Measurements from ENCODE around the gene MUC12.
"Not testable (repeated sequence)": the region's sequence is repeated elsewhere in the genome, so short reads cannot be mapped to it uniquely, and the experiment has no call there.

MUC12 gene

GRCh38 chr7:100985033-100985797 is 15.8 kb downstream of the MUC12 start:
- not testable (repeated sequence) for DNase-seq (ENCODE audit: low spot score)

DNA sequence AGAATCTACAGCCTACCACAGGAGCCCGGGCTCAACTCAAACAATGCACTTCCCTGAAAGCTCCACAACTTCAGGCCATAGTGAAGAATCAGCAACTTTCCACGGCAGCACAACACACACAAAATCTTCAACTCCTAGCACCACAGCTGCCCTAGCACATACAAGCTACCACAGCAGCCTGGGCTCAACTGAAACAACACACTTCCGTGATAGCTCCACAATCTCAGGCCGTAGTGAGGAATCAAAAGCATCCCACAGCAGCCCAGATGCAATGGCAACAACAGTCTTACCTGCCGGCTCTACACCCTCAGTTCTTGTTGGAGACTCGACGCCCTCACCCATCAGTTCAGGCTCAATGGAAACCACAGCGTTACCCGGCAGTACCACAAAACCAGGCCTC is 22.3 kb downstream of the MUC12 start:
- no peak for DNase-seq (ENCODE audit: low spot score)

DNA sequence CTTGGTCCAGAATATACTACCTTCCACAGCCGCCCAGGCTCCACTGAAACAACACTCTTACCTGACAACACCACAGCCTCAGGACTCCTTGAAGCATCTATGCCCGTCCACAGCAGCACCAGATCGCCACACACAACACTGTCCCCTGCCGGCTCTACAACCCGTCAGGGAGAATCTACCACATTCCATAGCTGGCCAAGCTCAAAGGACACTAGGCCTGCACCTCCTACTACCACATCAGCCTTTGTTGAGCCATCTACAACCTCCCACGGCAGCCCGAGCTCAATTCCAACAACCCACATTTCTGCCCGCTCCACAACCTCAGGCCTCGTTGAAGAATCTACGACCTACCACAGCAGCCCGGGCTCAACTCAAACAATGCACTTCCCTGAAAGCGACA is 22.9 kb downstream of the MUC12 start:
- not testable (repeated sequence) for DNase-seq (ENCODE audit: low spot score)

- DNase-seq (ENCODE audit: low spot score), result not testable (repeated sequence)
These were observed 25.3 kb downstream of the MUC12 start for GRCh38 chr7:100994671-100995070.

- DNase-seq (ENCODE audit: low spot score), result not testable (repeated sequence)
These were observed 29.2 kb downstream of the MUC12 start for GRCh38 chr7:100998530-100998929.

DNA sequence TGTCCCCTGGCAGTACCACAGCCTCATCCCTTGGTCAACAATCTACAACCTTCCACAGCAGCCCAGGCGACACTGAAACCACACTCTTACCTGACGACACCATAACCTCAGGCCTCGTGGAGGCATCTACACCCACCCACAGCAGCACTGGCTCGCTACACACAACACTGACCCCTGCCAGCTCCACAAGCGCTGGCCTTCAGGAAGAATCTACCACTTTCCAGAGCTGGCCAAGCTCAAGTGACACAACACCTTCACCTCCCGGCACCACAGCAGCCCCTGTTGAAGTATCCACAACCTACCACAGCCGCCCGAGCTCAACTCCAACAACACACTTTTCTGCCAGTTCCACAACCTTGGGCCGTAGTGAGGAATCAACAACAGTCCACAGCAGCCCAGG is 30.0 kb downstream of the MUC12 start:
- DNase-seq (ENCODE audit: low spot score), result not testable (repeated sequence)

DNA sequence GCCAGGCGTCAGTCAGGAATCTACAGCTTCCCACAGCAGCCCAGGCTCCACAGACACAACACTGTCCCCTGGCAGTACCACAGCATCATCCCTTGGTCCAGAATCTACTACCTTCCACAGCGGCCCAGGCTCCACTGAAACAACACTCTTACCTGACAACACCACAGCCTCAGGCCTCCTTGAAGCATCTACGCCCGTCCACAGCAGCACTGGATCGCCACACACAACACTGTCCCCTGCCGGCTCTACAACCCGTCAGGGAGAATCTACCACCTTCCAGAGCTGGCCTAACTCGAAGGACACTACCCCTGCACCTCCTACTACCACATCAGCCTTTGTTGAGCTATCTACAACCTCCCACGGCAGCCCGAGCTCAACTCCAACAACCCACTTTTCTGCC is 30.7 kb downstream of the MUC12 start:
- not testable (repeated sequence) for DNase-seq (ENCODE audit: low spot score)

DNA sequence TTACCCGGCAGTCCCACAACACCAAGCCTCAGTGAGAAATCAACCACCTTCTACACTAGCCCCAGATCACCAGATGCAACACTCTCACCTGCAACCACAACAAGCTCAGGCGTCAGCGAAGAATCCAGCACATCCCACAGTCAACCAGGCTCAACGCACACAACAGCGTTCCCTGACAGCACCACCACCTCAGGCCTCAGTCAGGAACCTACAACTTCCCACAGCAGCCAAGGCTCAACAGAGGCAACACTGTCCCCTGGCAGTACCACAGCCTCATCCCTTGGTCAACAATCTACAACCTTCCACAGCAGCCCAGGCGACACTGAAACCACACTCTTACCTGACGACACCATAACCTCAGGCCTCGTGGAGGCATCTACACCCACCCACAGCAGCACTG is 33.0 kb downstream of the MUC12 start:
- DNase-seq (ENCODE audit: low spot score), result not testable (repeated sequence)

DNA sequence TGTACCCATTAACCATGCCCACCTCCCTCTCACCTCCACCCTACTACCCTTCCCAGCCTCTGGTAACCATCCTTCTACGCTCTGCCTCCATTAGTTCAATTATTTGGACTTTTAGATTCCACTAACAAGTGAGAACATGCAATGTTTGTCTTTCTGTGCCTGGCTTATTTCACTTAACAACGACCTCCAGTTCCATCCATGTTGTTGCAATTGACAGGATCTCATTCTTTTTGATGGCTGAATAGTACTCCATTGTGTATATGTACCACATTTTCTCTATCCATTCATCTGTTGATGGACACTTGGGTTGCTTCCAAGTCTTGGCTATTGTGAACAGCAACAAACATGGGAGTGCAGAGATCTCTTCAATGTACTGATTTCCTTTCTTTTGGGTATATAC is 38.0 kb downstream of the MUC12 start:
- not testable (repeated sequence) for DNase-seq (ENCODE audit: low spot score)

GRCh38 chr7:101009629-101010028 is 40.3 kb downstream of the MUC12 start:
- no peak for DNase-seq (ENCODE audit: low spot score)

DNA sequence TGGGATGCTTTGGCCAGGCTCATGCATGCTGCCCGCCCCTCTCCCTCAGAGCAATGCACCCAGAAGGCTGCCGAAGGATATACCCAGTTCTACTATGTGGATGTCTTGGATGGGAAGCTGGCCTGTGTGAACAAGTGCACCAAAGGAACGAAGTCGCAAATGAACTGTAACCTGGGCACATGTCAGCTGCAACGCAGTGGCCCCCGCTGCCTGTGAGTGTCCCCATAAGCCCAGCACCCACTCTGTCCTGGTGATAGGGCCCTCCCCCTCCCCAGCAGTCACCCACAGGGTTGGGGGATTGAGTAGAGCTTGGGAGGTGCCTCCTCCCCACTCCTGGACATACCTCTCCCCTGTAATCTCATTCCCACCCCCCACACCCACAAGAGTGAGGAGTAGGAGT is 43.6 kb downstream of the MUC12 start:
- no peak for DNase-seq (ENCODE audit: low spot score)

DNA sequence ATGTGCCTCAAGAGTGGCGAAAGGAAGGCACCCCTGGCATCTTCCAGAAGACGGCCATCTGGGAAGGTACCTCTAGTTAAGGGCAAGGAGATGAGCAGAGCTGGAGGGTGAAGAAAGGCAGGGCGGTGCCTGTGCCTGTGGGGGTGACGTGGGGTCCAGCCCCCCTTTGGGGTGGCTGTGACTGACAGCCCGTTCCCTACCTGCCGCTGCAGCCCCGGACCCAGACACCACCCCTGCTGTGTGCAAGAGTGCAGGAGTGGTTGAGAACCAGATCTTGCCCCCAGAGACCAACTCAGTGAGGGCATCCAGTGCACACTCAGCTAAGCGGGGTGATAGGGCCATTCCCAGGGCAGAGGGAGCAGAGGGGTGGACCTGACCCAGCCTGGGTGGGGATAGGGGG is 46.3 kb downstream of the MUC12 start:
- DNase-seq (ENCODE audit: low spot score), result no peak

DNA sequence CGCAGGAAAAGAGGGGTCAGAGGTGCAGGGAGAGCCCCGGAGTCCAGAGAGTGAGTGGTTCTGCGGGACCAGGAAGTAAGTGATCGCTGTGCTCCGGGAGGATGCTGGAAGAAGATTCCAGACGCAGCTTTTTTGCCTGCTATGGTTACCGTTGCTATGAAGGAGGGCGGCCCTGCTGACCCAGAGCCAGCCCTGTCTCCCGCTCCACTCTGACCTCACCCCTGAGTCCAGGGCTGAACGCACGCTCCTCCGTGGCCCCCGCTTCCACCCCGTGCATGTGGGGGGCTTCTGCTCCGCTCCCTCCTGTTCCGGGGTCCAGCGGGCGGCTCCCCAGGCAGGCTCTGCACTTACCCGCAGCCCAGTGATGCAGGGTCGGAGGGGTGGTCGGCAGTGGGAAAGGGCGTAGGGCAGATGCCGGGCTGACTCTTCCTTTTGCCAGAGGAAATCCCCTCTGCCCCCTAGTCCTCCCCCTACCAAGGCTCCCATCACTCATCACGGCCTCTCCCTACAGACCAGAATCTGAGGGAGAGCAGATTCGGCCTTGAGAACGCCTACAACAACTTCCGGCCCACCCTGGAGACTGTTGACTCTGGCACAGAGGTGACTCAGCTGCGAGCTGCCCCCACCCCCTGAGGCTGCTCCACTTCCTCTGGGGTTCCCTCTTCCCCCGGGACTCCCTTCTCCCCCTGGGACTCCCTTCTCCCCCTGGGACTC is 47.9 kb downstream of the MUC12 start:
- peak; percentile 95 for DNase-seq (ENCODE audit: low spot score)

GRCh38 chr7:101018271-101019167 is 49.2 kb downstream of the MUC12 start:
- DNase-seq (ENCODE audit: low spot score), result no peak

DNA sequence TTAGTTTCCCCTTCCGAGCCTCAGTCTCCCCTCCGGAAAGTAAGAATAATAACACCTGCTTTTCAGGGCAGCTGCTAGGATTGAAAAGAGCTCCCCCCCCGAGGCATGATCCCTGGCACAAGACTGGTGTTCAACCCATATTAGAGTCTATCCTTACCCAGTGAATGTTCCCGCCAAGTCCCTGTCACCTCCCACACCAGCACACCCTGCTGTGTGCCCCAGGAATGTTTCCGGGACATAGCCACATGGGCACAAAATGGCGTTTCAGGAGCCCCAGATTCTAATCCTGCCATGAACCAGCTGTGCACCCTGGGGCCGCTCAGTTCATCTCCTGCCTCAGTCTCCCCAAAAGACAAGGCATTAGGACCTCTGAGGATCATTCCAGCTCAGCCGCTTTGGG is 51.1 kb downstream of the MUC12 start:
- DNase-seq (ENCODE audit: low spot score), result no peak

DNA sequence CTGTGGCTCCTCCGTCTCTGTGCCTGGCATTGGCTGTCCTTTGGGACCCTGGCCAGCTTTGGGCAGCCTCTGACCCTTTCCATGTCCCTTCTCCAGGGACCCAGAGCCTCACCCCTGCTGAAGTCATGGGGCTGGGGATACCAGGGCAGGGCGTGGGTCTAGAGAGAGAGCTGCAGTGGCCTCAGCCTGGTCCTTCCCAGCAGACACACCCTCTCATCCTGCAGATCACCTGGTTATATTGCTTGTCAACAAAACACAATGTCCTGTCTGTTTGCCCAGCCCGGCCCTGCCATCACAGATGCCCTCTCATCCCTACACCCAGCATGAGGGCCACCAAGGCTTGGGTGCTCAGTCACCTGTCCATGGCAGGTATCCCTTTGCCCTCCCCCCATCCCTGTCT is 52.3 kb downstream of the MUC12 start:
- DNase-seq (ENCODE audit: low spot score), result no peak

GRCh38 chr7:101023839-101024238 is 54.5 kb downstream of the MUC12 start:
- no peak for DNase-seq (ENCODE audit: low spot score)

- no peak for DNase-seq (ENCODE audit: low spot score)
These were observed 61.7 kb downstream of the MUC12 start for GRCh38 chr7:101031082-101031481.

DNA sequence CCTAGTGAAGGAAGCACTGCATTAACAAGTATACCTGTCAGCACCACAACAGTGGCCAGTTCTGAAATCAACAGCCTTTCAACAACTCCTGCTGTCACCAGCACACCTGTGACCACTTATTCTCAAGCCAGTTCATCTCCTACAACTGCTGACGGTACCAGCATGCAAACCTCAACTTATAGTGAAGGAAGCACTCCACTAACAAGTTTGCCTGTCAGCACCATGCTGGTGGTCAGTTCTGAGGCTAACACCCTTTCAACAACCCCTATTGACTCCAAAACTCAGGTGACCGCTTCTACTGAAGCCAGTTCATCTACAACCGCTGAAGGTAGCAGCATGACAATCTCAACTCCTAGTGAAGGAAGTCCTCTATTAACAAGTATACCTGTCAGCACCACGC is 66.6 kb downstream of the MUC12 start:
- DNase-seq (ENCODE audit: low spot score), result no peak

- not testable (repeated sequence) for DNase-seq (ENCODE audit: low spot score)
These were observed 71.9 kb downstream of the MUC12 start for GRCh38 chr7:101041283-101041682.

DNA sequence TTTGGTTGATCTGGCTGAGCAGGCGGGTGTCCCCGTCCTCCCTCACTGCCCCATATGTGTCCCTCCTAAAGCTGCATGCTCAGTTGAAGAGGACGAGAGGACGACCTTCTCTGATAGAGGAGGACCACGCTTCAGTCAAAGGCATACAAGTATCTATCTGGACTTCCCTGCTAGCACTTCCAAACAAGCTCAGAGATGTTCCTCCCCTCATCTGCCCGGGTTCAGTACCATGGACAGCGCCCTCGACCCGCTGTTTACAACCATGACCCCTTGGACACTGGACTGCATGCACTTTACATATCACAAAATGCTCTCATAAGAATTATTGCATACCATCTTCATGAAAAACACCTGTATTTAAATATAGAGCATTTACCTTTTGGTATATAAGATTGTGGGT is 89.0 kb downstream of the MUC12 start:
- peak; percentile 73 for DNase-seq (ENCODE audit: low spot score)

- no peak for DNase-seq (ENCODE audit: low spot score)
These were observed 90.2 kb downstream of the MUC12 start for GRCh38 chr7:101059620-101059942.

DNA sequence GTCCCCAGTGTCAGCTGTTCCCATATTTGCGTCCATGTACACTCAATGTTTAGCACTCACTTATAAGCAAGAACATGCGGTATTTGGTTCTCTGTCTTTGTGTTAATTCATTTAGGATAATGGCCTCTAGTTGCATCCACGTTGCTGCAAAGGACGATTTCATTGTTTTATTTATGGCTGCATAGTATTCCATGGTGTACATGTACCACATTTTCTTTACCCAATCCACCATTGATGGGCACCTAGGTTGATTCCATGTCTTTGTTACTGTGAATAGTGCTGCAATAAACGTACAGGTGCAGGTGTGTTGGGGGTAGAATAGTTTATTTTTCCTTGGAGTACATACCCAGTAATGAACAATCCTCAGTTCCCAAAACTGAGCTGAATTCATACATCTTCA is 91.6 kb downstream of the MUC12 start:
- no peak for DNase-seq (ENCODE audit: low spot score)
